Caco-2 (cell line): ENCODE results near the gene CHST3. TPM values are rescaled to one million over a fixed set of nuclear protein-coding genes. Genes with fewer than 3 reads are reported as not detected.

Experiments used
- BruUV-seq: library from RNA; stranded (reverse); fragments of 400-500 nt; replicated peaks from 2 replicates; lab custom pipeline; 2021; lab: Mats Ljungman, UMichigan
- CTCF ChIA-PET: fragments of 300-600 bp; sonication (Branson Sonifier 250); formaldehyde crosslinking; loops from one replicate; lab custom pipeline; 2022; ENCODE audit warnings: antibody characterized with exemption; lab: Charles Lee
- POLR2A ChIA-PET: fragments of 300-600 bp; sonication (Branson Sonifier 250); formaldehyde crosslinking; loops from one replicate; lab custom pipeline; 2022; ENCODE audit warnings: antibody characterized with exemption; lab: Charles Lee
- DNase-seq, 2 experiments: peaks; one replicate each; pipeline versions ENCODE4 v3.0.0 to v3.0.0-alpha.2; 2020 to 2022
- H3K27me3 ChIP-seq: replicated peaks from 2 replicates; pipeline ENCODE4 v1.6.0; 2011; ENCODE audit warnings: low read length; ENCODE audit not compliant: control insufficient read depth, insufficient read depth
- H3K36me3 ChIP-seq: 2 replicates; pipeline ENCODE4 v1.5.1; 2011; ENCODE audit warnings: low read length; ENCODE audit not compliant: control insufficient read depth, insufficient read depth
- H3K4me1 ChIP-seq: fragments of 250-450 bp; sonication (Bioruptor Pico); 2 replicates; pipeline ENCODE4 v1.5.1; 2020; ENCODE audit warnings: mild to moderate bottlenecking
- H3K4me3 ChIP-seq: 2 replicates; pipeline ENCODE4 v1.5.1; 2011; ENCODE audit warnings: low read depth, mild to moderate bottlenecking, control low read depth, low read length
- H3K9me3 ChIP-seq: fragments of 250-450 bp; sonication (Bioruptor Pico); 2 replicates; pipeline ENCODE4 v1.5.1; 2020; ENCODE audit warnings: mild to moderate bottlenecking, moderate library complexity
- H3K27ac Mint-ChIP-seq: one replicate; pipeline ENCODE4 v1.8.0; 2022; ENCODE audit warnings: mixed read lengths; ENCODE audit not compliant: unreplicated experiment
- H3K27me3 Mint-ChIP-seq: one replicate; pipeline ENCODE4 v1.8.0; 2022; ENCODE audit warnings: mixed read lengths; ENCODE audit not compliant: insufficient read depth, unreplicated experiment
- H3K36me3 Mint-ChIP-seq: one replicate; pipeline ENCODE4 v1.8.0; 2022; ENCODE audit warnings: mild to moderate bottlenecking, mixed read lengths; ENCODE audit not compliant: insufficient read depth, unreplicated experiment
- H3K4me1 Mint-ChIP-seq: one replicate; pipeline ENCODE4 v1.8.0; 2022; ENCODE audit warnings: low read depth, mixed read lengths; ENCODE audit not compliant: unreplicated experiment
- H3K4me3 Mint-ChIP-seq: one replicate; pipeline ENCODE4 v1.8.0; 2022; ENCODE audit warnings: mild to moderate bottlenecking, moderate library complexity, mixed read lengths; ENCODE audit not compliant: unreplicated experiment
- H3K9me3 Mint-ChIP-seq: one replicate; pipeline ENCODE4 v1.8.0; 2022; ENCODE audit warnings: mixed read lengths; ENCODE audit not compliant: unreplicated experiment
- intact Hi-C: fragments of 100-400 bp; cut with micrococcal nuclease; formaldehyde crosslinking; loops from one replicate; pipeline ENCODE4 v1.10.0; 2022; ENCODE audit not compliant: unreplicated experiment
- total RNA-seq: library from RNA; stranded (reverse); gene quantifications from 2 replicates; pipeline ENCODE4 v1.2.3, GENCODE V29; 2022
- TF ChIP-seq, protein P1 (sequence below), 2 experiments: fragments of 200-600 bp in 1 of 2; IDR thresholded peaks; 1 replicate in 1 of 2; 2 replicates in 1 of 2; pipeline versions ENCODE4 v1.5.1 to v1.8.0; 2011 to 2022; ENCODE audit warnings: antibody characterized with exemption in 1 of 2, control low read depth in 1 of 2, inconsistent platforms in 1 of 2, low read depth in 1 of 2, low read length in 1 of 2, mild to moderate bottlenecking in 1 of 2, moderate library complexity in 1 of 2; ENCODE audit not compliant: insufficient read depth in 1 of 2, severe bottlenecking in 1 of 2, unreplicated experiment in 1 of 2

Gene CHST3
- total RNA-seq, 1 experiment from 2014 or later, result 46.0 TPM

DNA sequence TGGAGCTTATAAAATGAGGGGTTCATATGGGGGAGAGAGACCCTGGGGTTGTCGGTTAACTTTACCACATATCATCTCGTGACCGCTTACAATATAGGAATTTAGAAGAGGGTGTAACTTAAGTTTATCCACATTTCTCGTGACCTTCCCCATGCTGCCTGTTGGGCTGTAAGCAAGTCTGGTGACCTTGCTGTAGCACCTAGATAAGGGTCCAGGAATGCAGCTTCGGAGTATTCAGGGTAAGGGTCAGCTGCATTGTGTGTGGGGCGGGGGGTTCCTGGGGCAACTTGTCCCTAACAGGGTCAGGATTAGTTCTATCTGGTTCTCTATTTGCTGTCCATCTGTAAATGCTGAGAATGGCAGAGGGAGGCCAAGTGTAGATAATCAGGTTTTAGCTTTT, 1.3 kb upstream of the CHST3 start:
- Mint-ChIP-seq H3K4me3 (peak overlapping the region; percentile 99), H3K4me1 (peaks cover 46% of the 10 kb centered on the region), H3K9me3 (no peaks in the 10 kb centered on the region), H3K27ac (peak overlapping the region; percentile 96), H3K36me3 (peaks cover 36% of the 10 kb centered on the region), H3K27me3 (no peaks in the 10 kb centered on the region)
- intact Hi-C loops, result loop anchor here (1.0 kb wide), 2 partner anchors 35 to 85 kb away; no protein-coding TSS in a partner anchor
- Histone ChIP-seq H3K36me3 (no peaks in the 10 kb centered on the region), H3K4me3 (peak overlapping the region; percentile 84), H3K9me3 (no peaks in the 10 kb centered on the region), H3K4me1 (peaks cover 56% of the 10 kb centered on the region), H3K27me3 (no peaks in the 10 kb centered on the region)
- TF ChIP-seq, protein P1, sequence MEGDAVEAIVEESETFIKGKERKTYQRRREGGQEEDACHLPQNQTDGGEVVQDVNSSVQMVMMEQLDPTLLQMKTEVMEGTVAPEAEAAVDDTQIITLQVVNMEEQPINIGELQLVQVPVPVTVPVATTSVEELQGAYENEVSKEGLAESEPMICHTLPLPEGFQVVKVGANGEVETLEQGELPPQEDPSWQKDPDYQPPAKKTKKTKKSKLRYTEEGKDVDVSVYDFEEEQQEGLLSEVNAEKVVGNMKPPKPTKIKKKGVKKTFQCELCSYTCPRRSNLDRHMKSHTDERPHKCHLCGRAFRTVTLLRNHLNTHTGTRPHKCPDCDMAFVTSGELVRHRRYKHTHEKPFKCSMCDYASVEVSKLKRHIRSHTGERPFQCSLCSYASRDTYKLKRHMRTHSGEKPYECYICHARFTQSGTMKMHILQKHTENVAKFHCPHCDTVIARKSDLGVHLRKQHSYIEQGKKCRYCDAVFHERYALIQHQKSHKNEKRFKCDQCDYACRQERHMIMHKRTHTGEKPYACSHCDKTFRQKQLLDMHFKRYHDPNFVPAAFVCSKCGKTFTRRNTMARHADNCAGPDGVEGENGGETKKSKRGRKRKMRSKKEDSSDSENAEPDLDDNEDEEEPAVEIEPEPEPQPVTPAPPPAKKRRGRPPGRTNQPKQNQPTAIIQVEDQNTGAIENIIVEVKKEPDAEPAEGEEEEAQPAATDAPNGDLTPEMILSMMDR (IDR thresholded peaks at IDR 0.05; ENCODE audit: insufficient read depth in 1 of 2, low read depth in 1 of 2, low read length in 1 of 2, severe bottlenecking in 1 of 2, unreplicated experiment in 1 of 2), result no peak
- peak; percentile 83 to 94 for DNase-seq
- CTCF ChIA-PET, result interaction anchor here (0.9 to 2.6 kb wide), 4 partner anchors 11 to 86 kb away, joined by 3 to 15 read pairs (median 10); no protein-coding TSS in a partner anchor
- POLR2A ChIA-PET, result interaction anchor here (0.5 to 1.2 kb wide), 7 partner anchors 35 to 189 kb away, joined by 3 to 5 read pairs (median 4); partner anchors contain the start of gene PSAP
- TSS peak; percentile 33 for BruUV-seq

DNA sequence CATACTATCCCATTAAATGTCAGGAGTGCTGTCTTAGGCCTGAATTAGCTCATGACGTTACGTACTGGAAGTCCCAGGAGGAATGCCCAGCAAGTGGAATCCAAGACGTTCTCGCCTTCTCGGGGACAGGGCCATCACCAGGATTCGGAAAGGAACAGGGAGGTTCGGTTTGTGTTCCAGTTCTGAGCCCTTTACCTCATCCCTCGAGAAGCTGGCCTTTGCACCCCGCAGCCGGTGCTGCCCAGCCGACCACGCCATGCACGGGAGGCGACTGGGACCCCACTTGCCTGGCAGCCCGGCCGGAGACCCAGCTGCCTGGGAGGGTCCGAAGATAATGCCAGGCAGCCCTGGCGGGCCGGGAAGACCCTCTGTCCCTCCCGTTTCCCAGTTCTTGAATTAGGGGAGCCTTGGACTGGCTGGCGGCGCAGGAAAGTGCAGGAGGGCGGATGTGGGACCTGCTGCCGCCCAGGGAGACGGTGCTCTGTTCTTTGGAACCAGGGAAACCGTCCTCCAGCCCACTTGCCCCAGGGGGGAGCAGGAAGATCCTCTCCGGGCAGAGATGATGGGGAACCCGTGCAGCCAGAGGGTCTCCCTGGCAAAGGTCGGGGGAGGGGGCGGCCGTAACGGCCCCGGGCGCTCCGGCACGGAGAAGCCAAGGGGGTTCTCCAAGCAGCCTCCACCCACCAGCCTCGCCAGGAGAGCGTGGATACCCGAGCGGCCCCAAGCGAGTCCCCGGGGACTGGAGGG, 671 bp upstream of the CHST3 start:
- TSS peak; percentile 39 for BruUV-seq
- H3K36me3 Mint-ChIP-seq, result peaks cover 36% of the 10 kb centered on the region
- ChIA-PET CTCF (interaction anchor here (0.9 to 2.6 kb wide), 4 partner anchors 10 to 85 kb away, joined by 3 to 15 read pairs (median 10); no protein-coding TSS in a partner anchor), POLR2A (interaction anchor here (0.6 to 1.2 kb wide), 6 partner anchors 67 to 392 kb away, joined by 3 to 5 read pairs (median 4); partner anchors contain the start of gene PSAP)
- Histone ChIP-seq H3K4me1 (peaks cover 63% of the 10 kb centered on the region), H3K9me3 (no peaks in the 10 kb centered on the region), H3K4me3 (peak overlapping the region; percentile 84), H3K36me3 (no peaks in the 10 kb centered on the region), H3K27me3 (no peaks in the 10 kb centered on the region)
- H3K4me1 Mint-ChIP-seq, result peaks cover 52% of the 10 kb centered on the region
- TF ChIP-seq, protein P1 (IDR thresholded peaks at IDR 0.05; ENCODE audit: insufficient read depth in 1 of 2, low read depth in 1 of 2, low read length in 1 of 2, severe bottlenecking in 1 of 2, unreplicated experiment in 1 of 2), result no peak
- H3K27me3 Mint-ChIP-seq, result no peaks in the 10 kb centered on the region
- intact Hi-C loops, result loop anchor here (1.0 kb wide), 2 partner anchors 35 to 85 kb away; no protein-coding TSS in a partner anchor
- peak overlapping the region; percentile 99 for H3K4me3 Mint-ChIP-seq
- peak; percentile 60 to 64 for DNase-seq
- no peaks in the 10 kb centered on the region for H3K9me3 Mint-ChIP-seq
- H3K27ac Mint-ChIP-seq, result peak overlapping the region; percentile 96

DNA sequence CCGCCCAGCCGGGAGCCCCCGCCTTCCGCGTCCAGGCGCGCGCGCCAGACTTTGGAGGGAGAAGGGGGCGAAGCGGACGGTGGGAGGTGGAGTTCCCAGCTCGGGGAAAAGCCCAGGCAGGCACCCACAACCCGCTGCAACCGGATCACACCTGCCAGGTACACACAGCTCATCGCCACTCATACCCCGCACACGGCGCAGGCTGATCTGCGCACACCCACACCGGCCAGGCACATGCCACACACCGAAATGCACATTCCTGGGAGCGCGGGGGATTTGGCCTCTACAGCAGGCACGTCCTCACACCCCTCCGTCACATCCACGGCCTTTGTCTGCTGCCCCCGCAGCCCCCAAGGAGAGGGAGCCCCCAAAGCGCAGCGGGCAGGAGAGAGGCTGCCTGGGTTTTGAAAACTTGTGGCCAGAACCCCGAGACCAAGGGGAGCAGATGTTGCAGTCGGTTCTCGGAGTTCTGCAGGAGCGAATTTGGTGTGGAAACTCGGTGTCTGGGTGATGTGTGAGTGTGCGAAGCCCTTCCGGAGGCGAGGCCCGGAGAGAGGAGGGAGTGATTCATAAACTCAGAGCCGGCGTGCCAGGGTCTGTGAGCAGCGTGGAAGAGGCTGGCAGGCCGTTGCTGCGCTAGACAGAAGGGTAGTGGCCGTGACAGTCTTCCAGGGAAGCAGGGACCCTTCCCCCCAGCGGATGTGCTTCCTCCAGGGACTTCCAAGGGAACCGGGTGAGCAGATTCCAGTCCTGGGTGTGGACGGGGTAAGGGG, 734 bp downstream of the CHST3 start:
- H3K4me1 Mint-ChIP-seq, result peaks cover 57% of the 10 kb centered on the region
- H3K27me3 ChIP-seq, result no peaks in the 10 kb centered on the region
- H3K4me3 Mint-ChIP-seq, result peak overlapping the region; percentile 99
- H3K27me3 Mint-ChIP-seq, result no peaks in the 10 kb centered on the region
- no TSS peak for BruUV-seq
- CTCF ChIA-PET, result interaction anchor here (2.2 to 2.6 kb wide), 2 partner anchors 69 to 84 kb away, joined by 14 to 15 read pairs; no protein-coding TSS in a partner anchor
- peak overlapping the region; percentile 96 for H3K27ac Mint-ChIP-seq
- TF ChIP-seq, protein P1 (IDR thresholded peaks at IDR 0.05; ENCODE audit: insufficient read depth in 1 of 2, low read depth in 1 of 2, low read length in 1 of 2, severe bottlenecking in 1 of 2, unreplicated experiment in 1 of 2), result no peak
- H3K9me3 Mint-ChIP-seq, result no peaks in the 10 kb centered on the region
- H3K36me3 Mint-ChIP-seq, result peaks cover 43% of the 10 kb centered on the region
- POLR2A ChIA-PET, result interaction anchor here (0.9 to 1.2 kb wide), 2 partner anchors 84 to 390 kb away, joined by 3 read pairs; no protein-coding TSS in a partner anchor
- no peaks in the 10 kb centered on the region for H3K9me3 ChIP-seq
- peak overlapping the region; percentile 84 for H3K4me3 ChIP-seq
- H3K4me1 ChIP-seq, result peaks cover 68% of the 10 kb centered on the region
- peak; percentile 67 to 70 for DNase-seq
- no peaks in the 10 kb centered on the region for H3K36me3 ChIP-seq
- intact Hi-C loops, result no loop called here
